Gastrocnemius medialis (tissue), 4 donors: ENCODE results near the gene KRT20.

ENCODE experiments used
- POLR2A ChIP-seq, 2 donors: fragments of 450-650 bp; IDR thresholded peaks; one replicate each; pipeline ENCODE4 v1.6.1; 2017; ENCODE audit warnings: antibody characterized with exemption in 2 of 2, mild to moderate bottlenecking in 2 of 2, moderate library complexity in 2 of 2
- TF ChIP-seq, protein P1 (sequence below), 5 experiments: fragments of 450-650 bp in 3 of 5; fragments of 200-600 bp in 2 of 5; sonication (generic) in 2 of 5; IDR thresholded peaks in 4 of 5; conservative IDR thresholded peaks in 1 of 5; 1 replicate in 4 of 5; 2 replicates in 1 of 5; pipeline ENCODE4 v1.5.1; 2016 to 2019; ENCODE audit warnings: antibody characterized with exemption in 5 of 5, mild to moderate bottlenecking in 3 of 5, moderate library complexity in 3 of 5

- TF ChIP-seq, protein P1, sequence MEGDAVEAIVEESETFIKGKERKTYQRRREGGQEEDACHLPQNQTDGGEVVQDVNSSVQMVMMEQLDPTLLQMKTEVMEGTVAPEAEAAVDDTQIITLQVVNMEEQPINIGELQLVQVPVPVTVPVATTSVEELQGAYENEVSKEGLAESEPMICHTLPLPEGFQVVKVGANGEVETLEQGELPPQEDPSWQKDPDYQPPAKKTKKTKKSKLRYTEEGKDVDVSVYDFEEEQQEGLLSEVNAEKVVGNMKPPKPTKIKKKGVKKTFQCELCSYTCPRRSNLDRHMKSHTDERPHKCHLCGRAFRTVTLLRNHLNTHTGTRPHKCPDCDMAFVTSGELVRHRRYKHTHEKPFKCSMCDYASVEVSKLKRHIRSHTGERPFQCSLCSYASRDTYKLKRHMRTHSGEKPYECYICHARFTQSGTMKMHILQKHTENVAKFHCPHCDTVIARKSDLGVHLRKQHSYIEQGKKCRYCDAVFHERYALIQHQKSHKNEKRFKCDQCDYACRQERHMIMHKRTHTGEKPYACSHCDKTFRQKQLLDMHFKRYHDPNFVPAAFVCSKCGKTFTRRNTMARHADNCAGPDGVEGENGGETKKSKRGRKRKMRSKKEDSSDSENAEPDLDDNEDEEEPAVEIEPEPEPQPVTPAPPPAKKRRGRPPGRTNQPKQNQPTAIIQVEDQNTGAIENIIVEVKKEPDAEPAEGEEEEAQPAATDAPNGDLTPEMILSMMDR (IDR thresholded peaks at IDR 0.05 in 4 of 5, conservative IDR thresholded peaks at IDR 0.05 in 1 of 5), result no peak
- TF ChIP-seq POLR2A (IDR thresholded peaks at IDR 0.05), result no peak
Measured at GRCh38 chr17:40900809-40901356, 15.8 kb upstream of the KRT20 start.
